Measurements from ENCODE around the gene WSCD2. TPM values are rescaled to one million over a fixed set of nuclear protein-coding genes. Genes with fewer than 3 reads are reported as not detected.

The WSCD2 gene
- total RNA-seq, 1 donor from 2014 or later: 4.2 TPM

GRCh38 chr12:108101605-108102175, 27.4 kb upstream of the WSCD2 start:
- intact Hi-C loops (cut with DNase I): no loop called here
- no peaks in the 10 kb centered on the region for H3K36me3 ChIP-seq
- no peak for DNase-seq (ENCODE audit: extremely low spot score in 2 of 2)
- H3K27me3 ChIP-seq: no peaks in the 10 kb centered on the region
- no peak for TF ChIP-seq POLR2A (IDR thresholded peaks at IDR 0.05)
- no peak for TF ChIP-seq CTCF (IDR thresholded peaks at IDR 0.05)
- no peak for TF ChIP-seq POLR2AphosphoS5 (IDR thresholded peaks at IDR 0.05; ENCODE audit: insufficient read depth in 1 of 2, low read depth in 1 of 2)
- H3K4me1 ChIP-seq: no peaks in the 10 kb centered on the region
- H3K27ac ChIP-seq: no peak overlapping the region
- no peaks in the 10 kb centered on the region for H3K9me3 ChIP-seq
- H3K4me3 ChIP-seq: no peak overlapping the region

- Histone ChIP-seq H3K36me3 (no peaks in the 10 kb centered on the region), H3K4me1 (no peaks in the 10 kb centered on the region), H3K9me3 (no peaks in the 10 kb centered on the region), H3K27ac (no peak overlapping the region), H3K4me3 (no peak overlapping the region), H3K27me3 (no peaks in the 10 kb centered on the region)
- DNase-seq (ENCODE audit: extremely low spot score in 2 of 2): no peak
- TF ChIP-seq CTCF (IDR thresholded peaks at IDR 0.05) (no peak), POLR2AphosphoS5 (IDR thresholded peaks at IDR 0.05; ENCODE audit: insufficient read depth in 1 of 2, low read depth in 1 of 2) (no peak), POLR2A (IDR thresholded peaks at IDR 0.05) (no peak)
- intact Hi-C loops (cut with DNase I): no loop called here
Observed at GRCh38 chr12:108102363-108102762, 26.7 kb upstream of the WSCD2 start.

- no peaks in the 10 kb centered on the region for H3K36me3 ChIP-seq
- no peak for TF ChIP-seq CTCF (IDR thresholded peaks at IDR 0.05)
- TF ChIP-seq POLR2A (IDR thresholded peaks at IDR 0.05): no peak
- DNase-seq (ENCODE audit: extremely low spot score in 2 of 2): no peak
- H3K4me3 ChIP-seq: no peak overlapping the region
- H3K9me3 ChIP-seq: no peaks in the 10 kb centered on the region
- intact Hi-C loops (cut with DNase I): no loop called here
- H3K27me3 ChIP-seq: no peaks in the 10 kb centered on the region
- H3K4me1 ChIP-seq: no peaks in the 10 kb centered on the region
- H3K27ac ChIP-seq: no peak overlapping the region
Observed at GRCh38 chr12:108103087-108103486, 26.0 kb upstream of the WSCD2 start.

GRCh38 chr12:108103517-108103916, 25.6 kb upstream of the WSCD2 start:
- intact Hi-C loops (cut with DNase I): no loop called here
- TF ChIP-seq POLR2AphosphoS5 (IDR thresholded peaks at IDR 0.05; ENCODE audit: insufficient read depth in 1 of 2, low read depth in 1 of 2) (no peak), CTCF (IDR thresholded peaks at IDR 0.05) (no peak), POLR2A (IDR thresholded peaks at IDR 0.05) (no peak)
- Histone ChIP-seq H3K9me3 (no peaks in the 10 kb centered on the region), H3K27me3 (no peaks in the 10 kb centered on the region), H3K4me3 (no peak overlapping the region), H3K36me3 (no peaks in the 10 kb centered on the region), H3K27ac (no peak overlapping the region), H3K4me1 (no peaks in the 10 kb centered on the region)
- no peak for DNase-seq (ENCODE audit: extremely low spot score in 2 of 2)

GRCh38 chr12:108104657-108105056, 24.4 kb upstream of the WSCD2 start:
- Histone ChIP-seq H3K27ac (no peak overlapping the region), H3K9me3 (no peaks in the 10 kb centered on the region), H3K4me3 (no peak overlapping the region), H3K4me1 (no peaks in the 10 kb centered on the region), H3K36me3 (no peaks in the 10 kb centered on the region), H3K27me3 (no peaks in the 10 kb centered on the region)
- intact Hi-C loops (cut with DNase I): no loop called here
- DNase-seq (ENCODE audit: extremely low spot score in 2 of 2): no peak
- TF ChIP-seq CTCF (IDR thresholded peaks at IDR 0.05) (no peak), POLR2A (IDR thresholded peaks at IDR 0.05) (no peak), POLR2AphosphoS5 (IDR thresholded peaks at IDR 0.05; ENCODE audit: insufficient read depth in 1 of 2, low read depth in 1 of 2) (no peak)

Measured in vagina (tissue), 2 donors.